A673 (cell line): ENCODE results near the gene NRP2.

Source experiments
- CTCF ChIP-seq: fragments of 300-800, 200-600 bp; sonication (generic); conservative IDR thresholded peaks from 2 replicates; pipeline ENCODE4 v1.5.1; 2017; ENCODE audit warnings: low read depth, mild to moderate bottlenecking, antibody characterized with exemption, low read length, moderate library complexity, mixed read lengths
- EZH2 ChIP-seq: fragments of 200-600 bp; sonication (generic); IDR thresholded peaks from 2 replicates; pipeline ENCODE4 v1.6.1; 2017; ENCODE audit warnings: borderline replicate concordance, low read depth, mild to moderate bottlenecking, mixed read lengths, antibody characterized with exemption, low read length; ENCODE audit not compliant: poor library complexity, severe bottlenecking

DNA sequence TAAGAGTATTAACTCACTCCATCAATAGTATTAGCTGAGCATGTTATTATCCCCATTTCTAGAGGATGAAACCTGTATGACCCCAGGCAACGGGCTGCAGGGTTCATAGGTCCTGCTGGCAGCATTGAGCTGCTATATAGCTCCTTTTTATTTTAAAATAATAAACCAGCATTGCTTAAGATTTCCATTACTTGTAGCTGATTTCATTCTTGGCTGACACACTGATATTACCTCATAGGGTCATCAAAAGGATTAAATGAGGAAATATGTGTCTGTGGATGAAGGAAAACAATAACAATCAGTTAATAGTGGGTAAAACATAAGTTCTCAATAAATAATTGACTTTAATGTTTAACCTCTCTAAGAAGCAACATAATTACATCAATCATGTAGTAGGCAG is 48.3 kb upstream of the NRP2 start:
- no peak for TF ChIP-seq CTCF
- TF ChIP-seq EZH2 = no peak
